HEK293T (cell line): Measurements from ENCODE around the gene NCOA5.

Experiments
- BHLHE40 ChIP-seq: fragments of 450-650 bp; IDR thresholded peaks from 2 replicates; pipeline ENCODE4 v1.6.1; 2016; ENCODE audit warnings: mild to moderate bottlenecking, moderate library complexity, borderline replicate concordance
- CTBP1 ChIP-seq: fragments of 450-650 bp; IDR thresholded peaks from 2 replicates; pipeline ENCODE4 v1.6.1; 2016; ENCODE audit warnings: borderline replicate concordance
- FOXK2 ChIP-seq: fragments of 450-650 bp; IDR thresholded peaks from 2 replicates; pipeline ENCODE4 v1.6.1; 2016; ENCODE audit warnings: mild to moderate bottlenecking
- FOXM1 ChIP-seq: fragments of 450-650 bp; IDR thresholded peaks from 2 replicates; pipeline ENCODE4 v1.6.1; 2017; ENCODE audit warnings: mild to moderate bottlenecking, borderline replicate concordance
- HDGF ChIP-seq: fragments of 450-650 bp; IDR thresholded peaks from 2 replicates; pipeline ENCODE4 v1.6.1; 2017; ENCODE audit warnings: antibody characterized with exemption, borderline replicate concordance
- NFRKB ChIP-seq: fragments of 450-650 bp; IDR thresholded peaks from 2 replicates; pipeline ENCODE4 v1.6.1; 2016; ENCODE audit warnings: mild to moderate bottlenecking, moderate library complexity
- SP1 ChIP-seq: fragments of 450-650 bp; IDR thresholded peaks from 2 replicates; pipeline ENCODE4 v1.6.1; 2017
- SUZ12 ChIP-seq: fragments of 450-650 bp; IDR thresholded peaks from 2 replicates; pipeline ENCODE4 v1.6.1; 2016; ENCODE audit warnings: mild to moderate bottlenecking

DNA sequence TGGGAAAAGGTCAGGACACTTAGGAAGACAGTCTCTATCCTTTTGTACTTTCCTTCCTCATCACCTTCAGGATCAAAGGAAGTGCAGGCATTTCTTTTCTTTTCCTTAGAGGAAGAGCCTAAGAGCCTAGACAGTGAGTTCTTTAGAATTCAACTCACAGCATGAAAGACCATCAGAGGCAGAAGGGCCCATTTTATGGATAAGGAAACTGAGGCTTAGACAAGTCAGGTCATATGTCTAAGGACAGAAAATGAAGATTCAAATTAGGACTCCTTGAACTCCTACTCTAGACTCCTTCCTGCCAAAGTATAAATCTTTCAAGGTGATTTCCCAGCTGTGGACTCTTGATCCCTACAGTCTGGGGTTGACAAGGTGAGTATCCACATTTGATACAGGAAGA, 39.9 kb downstream of the NCOA5 start:
- TF ChIP-seq SP1, result no peak
- TF ChIP-seq HDGF, result no peak
- no peak for TF ChIP-seq FOXM1
- TF ChIP-seq FOXK2, result no peak
- no peak for TF ChIP-seq NFRKB
- TF ChIP-seq SUZ12, result no peak
- no peak for TF ChIP-seq BHLHE40
- no peak for TF ChIP-seq CTBP1
